OCI-LY1 (cell line): ENCODE measurements around the gene ADAMTSL3.

Source experiments
- EZH2 ChIP-seq: fragments of 200-600 bp; sonication (generic), shearing (Covaris generic); IDR thresholded peaks from 2 replicates; pipeline ENCODE4 v1.8.0; 2017; ENCODE audit warnings: borderline replicate concordance, mixed run types, mild to moderate bottlenecking, antibody characterized with exemption, low read length, moderate library complexity, mixed read lengths
- TF ChIP-seq, protein P1 (sequence below): fragments of 200-600 bp; sonication (generic), shearing (Covaris generic); IDR thresholded peaks from 2 replicates; pipeline ENCODE4 v1.5.1; 2017; ENCODE audit warnings: mild to moderate bottlenecking, antibody characterized with exemption, low read length, moderate library complexity, mixed read lengths

DNA sequence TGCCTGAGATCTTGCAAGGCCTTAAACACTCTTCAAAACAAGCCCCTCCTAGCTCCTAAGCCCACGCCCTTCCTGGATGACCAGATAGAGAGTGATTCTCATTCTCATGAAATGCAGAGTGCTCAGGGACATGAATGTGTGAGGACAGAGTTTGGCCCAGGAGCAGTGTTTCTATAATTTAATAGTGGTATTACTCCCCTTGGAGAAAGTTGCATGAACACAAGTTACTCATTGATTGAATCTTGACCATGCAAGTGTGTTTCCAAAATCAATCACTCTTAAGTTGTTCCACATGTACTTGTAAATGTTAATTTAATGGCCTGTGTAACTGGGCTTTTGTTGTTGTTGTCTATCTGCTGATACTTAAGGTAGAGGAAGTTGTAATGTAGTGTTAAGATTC, 181.6 kb downstream of the ADAMTSL3 start:
- TF ChIP-seq EZH2 = no peak
- TF ChIP-seq, protein P1, sequence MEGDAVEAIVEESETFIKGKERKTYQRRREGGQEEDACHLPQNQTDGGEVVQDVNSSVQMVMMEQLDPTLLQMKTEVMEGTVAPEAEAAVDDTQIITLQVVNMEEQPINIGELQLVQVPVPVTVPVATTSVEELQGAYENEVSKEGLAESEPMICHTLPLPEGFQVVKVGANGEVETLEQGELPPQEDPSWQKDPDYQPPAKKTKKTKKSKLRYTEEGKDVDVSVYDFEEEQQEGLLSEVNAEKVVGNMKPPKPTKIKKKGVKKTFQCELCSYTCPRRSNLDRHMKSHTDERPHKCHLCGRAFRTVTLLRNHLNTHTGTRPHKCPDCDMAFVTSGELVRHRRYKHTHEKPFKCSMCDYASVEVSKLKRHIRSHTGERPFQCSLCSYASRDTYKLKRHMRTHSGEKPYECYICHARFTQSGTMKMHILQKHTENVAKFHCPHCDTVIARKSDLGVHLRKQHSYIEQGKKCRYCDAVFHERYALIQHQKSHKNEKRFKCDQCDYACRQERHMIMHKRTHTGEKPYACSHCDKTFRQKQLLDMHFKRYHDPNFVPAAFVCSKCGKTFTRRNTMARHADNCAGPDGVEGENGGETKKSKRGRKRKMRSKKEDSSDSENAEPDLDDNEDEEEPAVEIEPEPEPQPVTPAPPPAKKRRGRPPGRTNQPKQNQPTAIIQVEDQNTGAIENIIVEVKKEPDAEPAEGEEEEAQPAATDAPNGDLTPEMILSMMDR = no peak
